Posterior vena cava (tissue), 2 donors: Measurements from ENCODE around the gene MCL1. TPM values are rescaled to one million over a fixed set of nuclear protein-coding genes. Genes with fewer than 3 reads are reported as not detected.

Experiments used
- DNase-seq: peaks from one replicate; pipeline ENCODE4 v3.0.0-alpha.2; 2020; ENCODE audit warnings: low spot score
- intact Hi-C, 2 donors: fragments of 100-400 bp; cut with DNase I; formaldehyde crosslinking; loops; one replicate each; pipeline versions ENCODE4 v1.14.1 to v1.14.2; 2022 to 2023
- microRNA-seq, 2 donors: library from miRNA; unstranded; fragments of <30 nt; microRNA quantifications; one replicate each; pipeline ENCODE4 v1.2.0, GENCODE V29; 2020 to 2021; ENCODE audit warnings: borderline microRNAs expressed in 2 of 2
- total RNA-seq, 2 donors: library from RNA; stranded (reverse); fragmentation: NEBNext Ultra II Directional; extraction: Animal tissue kit (Norgen Biotek cat#: 25700); gene quantifications; one replicate each; pipeline ENCODE4 v1.2.1, GENCODE V29; 2021
- donor health status: DM: yes; HTN: yes; CAD: no.
- donor health status: DM: yes; HTN: yes; CAD: no.

MCL1 gene
- total RNA-seq, 2 donors from 2014 or later, result 210 to 267 TPM

DNA sequence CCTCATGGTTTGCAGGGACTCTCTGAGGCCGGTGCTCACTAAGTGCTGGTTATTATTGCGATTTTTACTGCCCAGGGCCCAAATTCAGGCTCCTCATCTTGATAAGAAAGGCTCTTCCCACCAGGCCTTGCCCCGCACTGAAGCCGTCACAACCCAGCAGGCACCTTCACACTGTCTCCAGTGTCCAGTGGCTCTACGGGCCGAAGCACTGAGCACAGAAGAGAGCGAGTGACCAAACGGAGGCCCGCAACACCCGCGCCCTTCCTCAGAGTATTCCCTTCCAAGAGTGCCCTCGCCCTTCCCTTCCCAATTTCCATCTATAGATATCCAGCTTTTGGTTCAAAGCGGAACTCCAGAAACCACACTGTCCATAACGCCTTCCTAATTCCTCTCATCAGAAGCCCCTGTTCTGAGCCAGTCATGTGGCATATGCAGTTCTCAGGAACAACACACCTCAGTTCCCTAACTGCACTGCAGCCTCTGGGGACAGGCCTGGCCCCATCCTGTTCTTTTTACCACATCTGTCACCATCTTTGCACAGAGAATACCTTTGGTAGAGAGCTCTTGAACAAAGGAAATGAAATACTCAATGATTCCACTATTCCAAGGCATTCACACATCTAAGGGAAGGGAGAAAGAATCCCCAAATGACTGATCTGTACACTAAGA, 48.8 kb downstream of the MCL1 start:
- no peak for DNase-seq
- intact Hi-C loops, result loop anchor here in 1 of 2 donors (10.0 kb wide), 1 partner anchor 46 kb away; the partner anchor contains the start of gene TARS2

DNA sequence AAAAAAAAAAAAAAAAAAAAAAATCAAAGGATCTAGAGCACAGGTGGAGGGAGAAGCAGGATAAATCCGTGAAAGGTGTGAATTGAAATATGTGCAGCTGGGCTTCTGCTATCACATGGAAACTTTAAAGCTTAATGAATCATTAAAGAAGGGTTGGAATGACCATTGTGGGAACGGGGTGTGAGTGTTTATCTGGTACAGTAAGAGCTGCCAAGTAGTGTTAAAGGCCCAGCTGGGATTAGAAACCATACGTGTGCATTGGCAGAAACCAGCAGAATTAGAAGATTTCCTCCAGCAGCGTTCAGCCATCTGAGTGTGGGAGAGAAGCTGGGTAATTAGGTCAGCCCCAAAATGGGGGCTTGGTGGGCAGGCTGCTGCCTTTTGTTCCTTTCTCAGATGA, 50.4 kb downstream of the MCL1 start:
- DNase-seq, result no peak
- intact Hi-C loops, result no loop called here

DNA sequence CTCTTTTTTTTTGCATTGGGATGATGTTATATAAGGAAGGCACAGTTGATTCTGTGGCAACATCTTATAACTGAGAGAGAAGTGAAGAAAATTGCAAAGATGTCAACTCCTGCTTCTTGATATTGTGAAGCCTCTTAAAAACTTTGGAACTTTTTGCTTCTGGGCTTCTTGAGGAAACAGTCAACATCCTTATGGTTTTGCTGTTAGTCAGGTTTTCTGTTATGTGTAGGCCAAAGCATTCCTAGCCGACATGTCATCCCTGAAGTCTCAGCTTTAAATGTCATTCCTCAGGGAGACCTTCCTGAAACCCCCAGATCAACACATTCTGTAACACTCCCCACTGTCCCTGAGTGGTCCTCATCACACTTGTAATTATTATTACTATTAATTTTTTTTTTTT, 51.2 kb downstream of the MCL1 start:
- no peak for DNase-seq
- intact Hi-C loops, result no loop called here

DNA sequence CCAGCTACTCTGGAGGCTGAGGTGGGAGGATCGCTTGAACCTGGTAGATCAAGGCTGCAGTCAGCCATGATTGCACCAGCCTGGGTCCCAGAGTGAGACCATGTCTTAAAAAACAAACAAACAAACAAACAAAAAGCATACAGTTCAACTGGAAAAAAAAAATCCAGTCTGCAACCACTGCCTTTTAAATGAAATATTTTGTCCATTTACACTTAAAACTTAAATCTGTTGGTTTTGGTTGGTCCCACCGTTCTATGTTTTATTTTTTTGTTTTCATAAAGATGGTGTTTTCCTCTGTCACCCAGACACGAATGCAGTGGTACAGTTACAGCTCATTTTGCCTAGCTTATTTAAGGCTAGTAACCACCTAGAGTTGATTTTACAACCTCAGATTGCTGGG, 54.1 kb downstream of the MCL1 start:
- DNase-seq, result no peak
- intact Hi-C loops, result no loop called here

Small RNA genes within 50 kb of the gene (microRNA-seq; reads per million reads assigned to microRNA genes)
- gene MIR4257, result 0 reads per million in 2 donors

Other genes with a start within 250 kb of the MCL1 start
- 10 to 100 TPM; 22.4 to 26.2 TPM for gene RPRD2, start 215.5 kb downstream of the MCL1 start, total RNA-seq
- gene TARS2, start 92.2 kb downstream of the MCL1 start, total RNA-seq, result 10 to 100 TPM; 10.7 to 16.0 TPM
- 10 to 100 TPM; 51.9 to 78.0 TPM for gene ECM1, start 71.5 kb downstream of the MCL1 start, total RNA-seq
- not detected for gene FALEC, start 63.9 kb downstream of the MCL1 start, total RNA-seq
- gene ADAMTSL4, start 30.2 kb downstream of the MCL1 start, total RNA-seq, result 10 to 100 TPM; 79.6 to 99.6 TPM
- gene ENSA, start 50.0 kb upstream of the MCL1 start, total RNA-seq, result 100 to 1,000 TPM; 149 to 156 TPM
- 10 to 100 TPM; 19.0 to 20.1 TPM for gene GOLPH3L, start 117.5 kb upstream of the MCL1 start, total RNA-seq
- gene HORMAD1, start 141.3 kb upstream of the MCL1 start, total RNA-seq, result under 1 TPM; 0.33 to 0.65 TPM
- 10 to 100 TPM; 50.2 to 89.2 TPM for gene CTSS, start 186.2 kb upstream of the MCL1 start, total RNA-seq
- 100 to 1,000 TPM; 136 to 183 TPM for gene CTSK, start 228.7 kb upstream of the MCL1 start, total RNA-seq